ENCODE measurements around the gene TEX26.

The TEX26 gene

DNA sequence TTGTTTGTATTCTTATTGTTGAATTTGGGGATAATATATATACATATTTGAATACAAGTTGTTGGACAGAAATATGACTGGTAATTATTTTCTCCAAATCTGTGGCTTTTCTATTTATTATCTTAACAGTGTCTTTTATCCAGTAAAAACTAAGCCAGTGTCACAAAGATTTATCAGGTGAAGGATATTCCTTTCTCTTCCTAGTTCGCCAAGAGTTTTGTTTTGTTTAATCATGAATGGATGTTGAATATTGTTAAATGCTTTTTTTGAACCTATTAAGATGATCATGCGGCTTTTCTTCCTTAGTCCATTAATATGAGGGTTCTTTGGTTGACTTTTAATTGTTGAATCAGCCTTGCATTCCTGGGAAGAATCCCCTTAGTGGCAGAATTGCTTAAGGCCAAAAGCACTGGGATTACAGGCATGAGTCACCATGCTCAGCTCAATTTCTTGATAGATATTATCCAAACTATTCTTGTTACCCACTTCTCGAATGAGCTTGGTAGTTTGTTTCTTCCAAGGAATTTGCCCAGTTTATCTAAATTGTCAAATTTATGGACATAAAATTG is 53.3 kb downstream of the TEX26 start:
- no peak overlapping the region for H3K27ac ChIP-seq (ENCODE audit: extremely low read depth, low read depth, low read length)
- POLR2A ChIA-PET = no interaction called here
- H3K4me1 ChIP-seq (ENCODE audit: control insufficient read depth, insufficient read depth, low read length) = no peaks in the 10 kb centered on the region
- H3K9me3 ChIP-seq (ENCODE audit: control insufficient read depth, insufficient read depth, low read depth, low read length) = no peaks in the 10 kb centered on the region
- TF ChIP-seq ZNF10 (tag by site-specific recombination; IDR thresholded peaks at IDR 0.05) (peak; percentile 93), GLI4 (tag by site-specific recombination; IDR thresholded peaks at IDR 0.05) (no peak)
- no peaks in the 10 kb centered on the region for H3K36me3 ChIP-seq (ENCODE audit: control insufficient read depth in 2 of 2, insufficient read depth in 1 of 2, low read length in 2 of 2)
- CTCF ChIA-PET = interaction anchor here (0.9 to 1.3 kb wide), 2 partner anchors 16 to 120 kb away, joined by 3 read pairs; no protein-coding TSS in a partner anchor
- no peak overlapping the region for H3K4me3 ChIP-seq (ENCODE audit: low read depth, low read length)

DNA sequence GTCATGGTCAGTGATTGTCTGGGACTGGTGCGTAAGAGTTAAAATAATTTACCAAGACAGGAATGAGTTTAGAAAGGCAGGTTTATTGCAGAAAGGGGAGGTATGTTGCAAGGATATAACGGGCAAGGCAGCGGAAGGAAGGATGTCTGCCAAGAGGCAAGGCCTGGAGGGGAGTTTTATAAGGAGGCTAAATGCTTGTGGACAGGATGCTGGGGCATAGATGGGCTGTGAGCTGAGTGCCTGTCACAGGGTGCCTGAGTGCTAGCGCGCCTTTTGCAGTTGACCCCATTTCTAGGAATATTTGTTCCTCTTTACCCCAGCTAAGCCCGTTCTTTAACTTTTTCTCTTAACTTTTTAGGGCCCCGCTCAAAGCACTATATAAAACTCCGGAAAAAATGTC is 58.7 kb downstream of the TEX26 start:
- POLR2A ChIA-PET = no interaction called here
- Histone ChIP-seq H3K9me3 (ENCODE audit: control insufficient read depth, insufficient read depth, low read depth, low read length) (no peaks in the 10 kb centered on the region), H3K4me1 (ENCODE audit: control insufficient read depth, insufficient read depth, low read length) (no peaks in the 10 kb centered on the region), H3K4me3 (ENCODE audit: low read depth, low read length) (no peak overlapping the region), H3K27ac (ENCODE audit: extremely low read depth, low read depth, low read length) (no peak overlapping the region), H3K36me3 (ENCODE audit: control insufficient read depth in 2 of 2, insufficient read depth in 1 of 2, low read length in 2 of 2) (no peaks in the 10 kb centered on the region)
- TF ChIP-seq ZNF391 (tag by site-specific recombination; IDR thresholded peaks at IDR 0.05; ENCODE audit: borderline replicate concordance, low read depth) (no peak), HOXA7 (CRISPR knock-in tag; IDR thresholded peaks at IDR 0.05; ENCODE audit: borderline replicate concordance) (no peak), ZNF792 (tag by site-specific recombination; IDR thresholded peaks at IDR 0.05) (no peak), OSR2 (tag by site-specific recombination; IDR thresholded peaks at IDR 0.05) (no peak), ZNF341 (tag by site-specific recombination; IDR thresholded peaks at IDR 0.05; ENCODE audit: low read depth) (no peak), ZNF169 (tag by site-specific recombination; IDR thresholded peaks at IDR 0.05) (no peak), BCL11A (tag by site-specific recombination; IDR thresholded peaks at IDR 0.05; ENCODE audit: low read depth) (no peak), GLIS1 (tag by site-specific recombination; IDR thresholded peaks at IDR 0.05) (no peak), ZNF837 (tag by site-specific recombination; IDR thresholded peaks at IDR 0.05) (no peak), ZFHX2 (tag by site-specific recombination; conservative IDR thresholded peaks at IDR 0.05) (no peak), ZNF510 (tag by site-specific recombination; IDR thresholded peaks at IDR 0.05; ENCODE audit: insufficient replicate concordance) (no peak), ZNF112 (tag by site-specific recombination; IDR thresholded peaks at IDR 0.05) (no peak)
- TF ChIP-seq, protein P1, sequence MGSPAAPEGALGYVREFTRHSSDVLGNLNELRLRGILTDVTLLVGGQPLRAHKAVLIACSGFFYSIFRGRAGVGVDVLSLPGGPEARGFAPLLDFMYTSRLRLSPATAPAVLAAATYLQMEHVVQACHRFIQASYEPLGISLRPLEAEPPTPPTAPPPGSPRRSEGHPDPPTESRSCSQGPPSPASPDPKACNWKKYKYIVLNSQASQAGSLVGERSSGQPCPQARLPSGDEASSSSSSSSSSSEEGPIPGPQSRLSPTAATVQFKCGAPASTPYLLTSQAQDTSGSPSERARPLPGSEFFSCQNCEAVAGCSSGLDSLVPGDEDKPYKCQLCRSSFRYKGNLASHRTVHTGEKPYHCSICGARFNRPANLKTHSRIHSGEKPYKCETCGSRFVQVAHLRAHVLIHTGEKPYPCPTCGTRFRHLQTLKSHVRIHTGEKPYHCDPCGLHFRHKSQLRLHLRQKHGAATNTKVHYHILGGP (tag by site-specific recombination; IDR thresholded peaks at IDR 0.05) = no peak
- TF ChIP-seq, protein P2, sequence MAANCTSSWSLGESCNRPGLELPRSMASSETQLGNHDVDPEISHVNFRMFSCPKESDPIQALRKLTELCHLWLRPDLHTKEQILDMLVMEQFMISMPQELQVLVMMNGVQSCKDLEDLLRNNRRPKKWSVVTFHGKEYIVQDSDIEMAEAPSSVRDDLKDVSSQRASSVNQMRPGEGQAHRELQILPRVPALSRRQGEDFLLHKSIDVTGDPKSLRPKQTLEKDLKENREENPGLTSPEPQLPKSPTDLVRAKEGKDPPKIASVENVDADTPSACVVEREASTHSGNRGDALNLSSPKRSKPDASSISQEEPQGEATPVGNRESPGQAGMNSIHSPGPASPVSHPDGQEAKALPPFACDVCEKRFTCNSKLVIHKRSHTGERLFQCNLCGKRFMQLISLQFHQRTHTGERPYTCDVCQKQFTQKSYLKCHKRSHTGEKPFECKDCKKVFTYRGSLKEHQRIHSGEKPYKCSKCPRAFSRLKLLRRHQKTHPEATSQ (tag by site-specific recombination; IDR thresholded peaks at IDR 0.05) = no peak
- TF ChIP-seq, protein P3, sequence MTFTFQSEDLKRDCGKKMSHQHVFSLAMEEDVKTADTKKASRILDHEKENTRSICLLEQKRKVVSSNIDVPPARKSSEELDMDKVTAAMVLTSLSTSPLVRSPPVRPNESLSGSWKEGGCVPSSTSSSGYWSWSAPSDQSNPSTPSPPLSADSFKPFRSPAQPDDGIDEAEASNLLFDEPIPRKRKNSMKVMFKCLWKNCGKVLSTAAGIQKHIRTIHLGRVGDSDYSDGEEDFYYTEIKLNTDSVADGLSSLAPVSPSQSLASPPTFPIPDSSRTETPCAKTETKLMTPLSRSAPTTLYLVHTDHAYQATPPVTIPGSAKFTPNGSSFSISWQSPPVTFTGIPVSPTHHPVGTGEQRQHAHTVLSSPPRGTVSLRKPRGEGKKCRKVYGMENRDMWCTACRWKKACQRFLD (tag by site-specific recombination; IDR thresholded peaks at IDR 0.05) = no peak
- TF ChIP-seq, protein P4, sequence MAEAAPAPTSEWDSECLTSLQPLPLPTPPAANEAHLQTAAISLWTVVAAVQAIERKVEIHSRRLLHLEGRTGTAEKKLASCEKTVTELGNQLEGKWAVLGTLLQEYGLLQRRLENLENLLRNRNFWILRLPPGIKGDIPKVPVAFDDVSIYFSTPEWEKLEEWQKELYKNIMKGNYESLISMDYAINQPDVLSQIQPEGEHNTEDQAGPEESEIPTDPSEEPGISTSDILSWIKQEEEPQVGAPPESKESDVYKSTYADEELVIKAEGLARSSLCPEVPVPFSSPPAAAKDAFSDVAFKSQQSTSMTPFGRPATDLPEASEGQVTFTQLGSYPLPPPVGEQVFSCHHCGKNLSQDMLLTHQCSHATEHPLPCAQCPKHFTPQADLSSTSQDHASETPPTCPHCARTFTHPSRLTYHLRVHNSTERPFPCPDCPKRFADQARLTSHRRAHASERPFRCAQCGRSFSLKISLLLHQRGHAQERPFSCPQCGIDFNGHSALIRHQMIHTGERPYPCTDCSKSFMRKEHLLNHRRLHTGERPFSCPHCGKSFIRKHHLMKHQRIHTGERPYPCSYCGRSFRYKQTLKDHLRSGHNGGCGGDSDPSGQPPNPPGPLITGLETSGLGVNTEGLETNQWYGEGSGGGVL (tag by site-specific recombination; IDR thresholded peaks at IDR 0.05) = no peak
- CTCF ChIA-PET = no interaction called here
